ENCODE data around the gene PRTFDC1. TPM values are rescaled to one million over a fixed set of nuclear protein-coding genes. Genes with fewer than 3 reads are reported as not detected.

Gene PRTFDC1, protein sequence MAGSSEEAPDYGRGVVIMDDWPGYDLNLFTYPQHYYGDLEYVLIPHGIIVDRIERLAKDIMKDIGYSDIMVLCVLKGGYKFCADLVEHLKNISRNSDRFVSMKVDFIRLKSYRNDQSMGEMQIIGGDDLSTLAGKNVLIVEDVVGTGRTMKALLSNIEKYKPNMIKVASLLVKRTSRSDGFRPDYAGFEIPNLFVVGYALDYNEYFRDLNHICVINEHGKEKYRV
- total RNA-seq (2022) (66.5 and 83.2 TPM in 2 replicates), Bru-seq, nascent RNA (percentile 77 among the genes with signal in this experiment), BruChase-seq, experiment 1, labeled RNA remaining after a 2-hour chase (percentile 70 among the genes with signal in this experiment), BruChase-seq, experiment 2, labeled RNA remaining after a 6-hour chase (percentile 73 among the genes with signal in this experiment)
- long read RNA-seq, transcript PRTFDC1-202 (4 exons, 741 nt): major isoform, 9 of 22 reads
- long read RNA-seq, partial matches to known transcripts: 1 of 22 reads
- long read RNA-seq, other reads (novel, unspliced or antisense): 9 of 22 reads

- Histone ChIP-seq H3K27me3 (replicated peaks; ENCODE audit: control insufficient read depth, insufficient read depth, low read length) (no peaks in the 10 kb centered on the region), H3K36me3 (ENCODE audit: control insufficient read depth, insufficient read depth, low read length) (no peaks in the 10 kb centered on the region), H3K4me3 (ENCODE audit: low read depth, low read length) (peak within 1 kb of the TSS; percentile 97), H3K4me1 (peaks cover 32% of the 10 kb centered on the region), H3K9me3 (no peaks in the 10 kb centered on the region)
- DNase-seq: peak in 1 of 2 experiments; percentile 75
- Mint-ChIP-seq H3K27me3 (ENCODE audit: insufficient read depth, unreplicated experiment) (no peaks in the 10 kb centered on the region), H3K36me3 (ENCODE audit: insufficient read depth, unreplicated experiment) (peaks cover 7% of the 10 kb centered on the region), H3K9me3 (ENCODE audit: unreplicated experiment) (no peaks in the 10 kb centered on the region), H3K27ac (ENCODE audit: unreplicated experiment) (peak within 1 kb of the TSS; percentile 90), H3K4me3 (ENCODE audit: unreplicated experiment) (peak within 1 kb of the TSS; percentile 84), H3K4me1 (ENCODE audit: low read depth, unreplicated experiment) (peaks cover 23% of the 10 kb centered on the region)
- ChIA-PET POLR2A (interaction anchor here (0.5 to 1.2 kb wide), 6 partner anchors 16 to 228 kb away, joined by 3 to 7 read pairs (median 4); no protein-coding TSS in a partner anchor), CTCF (interaction anchor here (0.6 to 1.8 kb wide), 9 partner anchors 11 to 309 kb away, joined by 3 to 10 read pairs (median 3); partner anchors contain the start of gene ARHGAP21)
- intact Hi-C loops (cut with micrococcal nuclease; ENCODE audit: unreplicated experiment): loop anchor here (1.0 to 2.0 kb wide), 3 partner anchors 227 to 333 kb away; no protein-coding TSS in a partner anchor
- TF ChIP-seq, protein P1, sequence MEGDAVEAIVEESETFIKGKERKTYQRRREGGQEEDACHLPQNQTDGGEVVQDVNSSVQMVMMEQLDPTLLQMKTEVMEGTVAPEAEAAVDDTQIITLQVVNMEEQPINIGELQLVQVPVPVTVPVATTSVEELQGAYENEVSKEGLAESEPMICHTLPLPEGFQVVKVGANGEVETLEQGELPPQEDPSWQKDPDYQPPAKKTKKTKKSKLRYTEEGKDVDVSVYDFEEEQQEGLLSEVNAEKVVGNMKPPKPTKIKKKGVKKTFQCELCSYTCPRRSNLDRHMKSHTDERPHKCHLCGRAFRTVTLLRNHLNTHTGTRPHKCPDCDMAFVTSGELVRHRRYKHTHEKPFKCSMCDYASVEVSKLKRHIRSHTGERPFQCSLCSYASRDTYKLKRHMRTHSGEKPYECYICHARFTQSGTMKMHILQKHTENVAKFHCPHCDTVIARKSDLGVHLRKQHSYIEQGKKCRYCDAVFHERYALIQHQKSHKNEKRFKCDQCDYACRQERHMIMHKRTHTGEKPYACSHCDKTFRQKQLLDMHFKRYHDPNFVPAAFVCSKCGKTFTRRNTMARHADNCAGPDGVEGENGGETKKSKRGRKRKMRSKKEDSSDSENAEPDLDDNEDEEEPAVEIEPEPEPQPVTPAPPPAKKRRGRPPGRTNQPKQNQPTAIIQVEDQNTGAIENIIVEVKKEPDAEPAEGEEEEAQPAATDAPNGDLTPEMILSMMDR (IDR thresholded peaks at IDR 0.05; ENCODE audit: insufficient read depth in 1 of 2, low read depth in 1 of 2, low read length in 1 of 2, severe bottlenecking in 1 of 2, unreplicated experiment in 1 of 2): peak in 1 of 2 experiments; percentile 49
- BruUV-seq (replicated peaks): TSS peak; percentile 51
Measured at GRCh38 chr10:24952143-24952706, at the start of gene PRTFDC1. PRTFDC1 (minus strand) TSS chr10:24952606; CDS start chr10:24952575, 31 bp downstream.

DNA sequence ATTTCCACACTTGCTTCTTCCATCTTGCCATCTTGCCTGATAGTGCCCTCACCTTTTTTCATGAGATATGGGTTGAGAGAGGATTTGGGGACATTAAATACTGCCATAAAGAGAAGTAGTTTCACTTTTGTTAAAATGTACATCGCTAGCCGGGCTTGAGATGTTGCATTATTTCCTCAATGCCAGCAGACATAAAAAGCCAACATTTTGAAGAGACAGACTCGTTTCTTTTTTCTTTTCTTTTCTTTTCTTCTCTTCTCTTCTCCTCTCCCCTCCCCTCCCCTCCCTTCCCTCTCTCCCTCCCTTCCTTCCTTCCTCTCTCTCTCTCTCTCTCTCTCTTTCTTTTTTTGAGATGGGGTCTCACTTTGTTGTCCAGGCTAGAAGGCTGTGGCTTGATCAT is 45.6 kb upstream of the PRTFDC1 start:
- Histone ChIP-seq H3K27me3 (replicated peaks; ENCODE audit: control insufficient read depth, insufficient read depth, low read length) (no peaks in the 10 kb centered on the region), H3K36me3 (ENCODE audit: control insufficient read depth, insufficient read depth, low read length) (no peaks in the 10 kb centered on the region), H3K4me1 (no peaks in the 10 kb centered on the region), H3K9me3 (peaks cover 6% of the 10 kb centered on the region; the same call in 1 of the 2 replicates), H3K4me3 (ENCODE audit: low read depth, low read length) (no peak overlapping the region)
- no peak overlapping the region for H3K4me3 Mint-ChIP-seq (ENCODE audit: unreplicated experiment)
- TF ChIP-seq, protein P1 (IDR thresholded peaks at IDR 0.05; ENCODE audit: insufficient read depth in 1 of 2, low read depth in 1 of 2, low read length in 1 of 2, severe bottlenecking in 1 of 2, unreplicated experiment in 1 of 2): no peak
- no peak for DNase-seq
- H3K36me3 Mint-ChIP-seq (ENCODE audit: insufficient read depth, unreplicated experiment): no peaks in the 10 kb centered on the region
- BruUV-seq (replicated peaks): no TSS peak
- no peak overlapping the region for H3K27ac Mint-ChIP-seq (ENCODE audit: unreplicated experiment)
- H3K4me1 Mint-ChIP-seq (ENCODE audit: low read depth, unreplicated experiment): no peaks in the 10 kb centered on the region
- H3K27me3 Mint-ChIP-seq (ENCODE audit: insufficient read depth, unreplicated experiment): peaks cover 10% of the 10 kb centered on the region
- intact Hi-C loops (cut with micrococcal nuclease; ENCODE audit: unreplicated experiment): no loop called here
- ChIA-PET POLR2A (no interaction called here), CTCF (no interaction called here)
- peaks cover 10% of the 10 kb centered on the region for H3K9me3 Mint-ChIP-seq (ENCODE audit: unreplicated experiment)

DNA sequence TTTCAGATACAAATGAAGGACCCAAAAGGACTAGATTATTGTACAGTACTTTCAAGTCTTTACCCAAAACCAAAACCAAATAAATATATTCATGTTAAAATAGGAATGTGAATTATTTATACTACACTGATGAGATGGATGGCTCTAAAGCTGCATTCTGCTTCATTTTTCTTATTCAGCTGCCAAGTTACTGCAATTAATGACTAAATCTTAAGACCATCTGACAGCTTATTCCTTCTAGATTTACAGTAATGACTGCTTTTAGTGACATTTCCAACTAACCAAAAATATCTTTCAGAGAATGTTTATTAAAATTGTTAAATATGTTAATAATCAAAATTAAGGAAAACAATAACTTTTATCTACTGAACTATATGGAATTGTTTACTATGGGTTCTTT is 42.7 kb upstream of the PRTFDC1 start:
- BruUV-seq (replicated peaks): no TSS peak
- Histone ChIP-seq H3K4me1 (no peaks in the 10 kb centered on the region), H3K4me3 (ENCODE audit: low read depth, low read length) (no peak overlapping the region), H3K27me3 (replicated peaks; ENCODE audit: control insufficient read depth, insufficient read depth, low read length) (no peaks in the 10 kb centered on the region), H3K36me3 (ENCODE audit: control insufficient read depth, insufficient read depth, low read length) (no peaks in the 10 kb centered on the region), H3K9me3 (no peaks in the 10 kb centered on the region)
- Mint-ChIP-seq H3K4me3 (ENCODE audit: unreplicated experiment) (no peak overlapping the region), H3K4me1 (ENCODE audit: low read depth, unreplicated experiment) (no peaks in the 10 kb centered on the region), H3K9me3 (ENCODE audit: unreplicated experiment) (no peaks in the 10 kb centered on the region), H3K27me3 (ENCODE audit: insufficient read depth, unreplicated experiment) (no peaks in the 10 kb centered on the region), H3K36me3 (ENCODE audit: insufficient read depth, unreplicated experiment) (no peaks in the 10 kb centered on the region), H3K27ac (ENCODE audit: unreplicated experiment) (no peak overlapping the region)
- TF ChIP-seq, protein P1 (IDR thresholded peaks at IDR 0.05; ENCODE audit: insufficient read depth in 1 of 2, low read depth in 1 of 2, low read length in 1 of 2, severe bottlenecking in 1 of 2, unreplicated experiment in 1 of 2): no peak
- ChIA-PET POLR2A (interaction anchor here (0.5 kb wide), 1 partner anchor 272 kb away, joined by 4 read pairs; no protein-coding TSS in a partner anchor), CTCF (interaction anchor here (1.0 kb wide), 1 partner anchor 86 kb away, joined by 4 read pairs; no protein-coding TSS in a partner anchor)
- intact Hi-C loops (cut with micrococcal nuclease; ENCODE audit: unreplicated experiment): no loop called here
- DNase-seq: no peak

All from Caco-2 (cell line).